Testis (tissue), 3 donors: ENCODE measurements around the gene MAST4. TPM values are rescaled to one million over a fixed set of nuclear protein-coding genes. Genes with fewer than 3 reads are reported as not detected.

Experiments
- DNase-seq: peaks from one replicate; pipeline ENCODE4 v3.0.0-alpha.2; 2019
- H3K27ac ChIP-seq, 2 donors: fragments of 200-600 bp; sonication (generic); one replicate each; pipeline ENCODE4 v1.5.1; 2019
- H3K27me3 ChIP-seq: fragments of 200-600 bp; sonication (generic); one replicate; pipeline ENCODE4 v1.5.1; 2019
- H3K36me3 ChIP-seq: fragments of 200-600 bp; sonication (generic); one replicate; pipeline ENCODE4 v1.5.1; 2017; ENCODE audit warnings: low read depth; ENCODE audit errors: missing control alignments
- H3K4me1 ChIP-seq: fragments of 200-600 bp; sonication (generic); one replicate; pipeline ENCODE4 v1.5.1; 2019
- H3K4me3 ChIP-seq, 2 donors: fragments of 200-600 bp; sonication (generic); one replicate each; pipeline ENCODE4 v1.5.1; 2017 to 2019
- H3K9me3 ChIP-seq: fragments of 200-600 bp; sonication (generic); one replicate; pipeline ENCODE4 v1.5.1; 2017
- POLR2A ChIP-seq: fragments of 450-650 bp; IDR thresholded peaks from one replicate; pipeline ENCODE4 v1.6.1; 2017; ENCODE audit warnings: antibody characterized with exemption, mild to moderate bottlenecking, moderate library complexity
- WGBS, 2 donors: methylation state at CpG; one replicate each; pipeline ENCODE4 v1.1.5; 2018; 5-methylcytosine and 5-hydroxymethylcytosine counted together
- intact Hi-C: fragments of 100-400 bp; cut with DNase I; formaldehyde crosslinking; loops from one replicate; pipeline ENCODE4 v1.15.1; 2023; ENCODE audit warnings: low total_unique reads
- polyA plus RNA-seq: library from polyadenylated mRNA; stranded (reverse); fragments of 350-450 nt; fragmentation: Illumina TruSeq; extraction: RNeasy Lipid Tissue Mini Kit (QIAGEN cat#74804); gene quantifications from one replicate; pipeline ENCODE4 v1.2.3, GENCODE V29; 2014; ENCODE audit warnings: low read depth, low replicate concordance; ENCODE audit not compliant: insufficient read depth
- total RNA-seq, 2 donors: library from RNA; depleted of rRNA; stranded (reverse); fragments of >200 nt; gene quantifications; one replicate each; pipeline ENCODE4 v1.2.3, GENCODE V29; 2016
- TF ChIP-seq, protein P1 (sequence below), 3 experiments: fragments of 450-650 bp in 2 of 3; fragments of 200-600 bp in 1 of 3; sonication (generic) in 1 of 3; IDR thresholded peaks; one replicate each; pipeline ENCODE4 v1.5.1; 2016 to 2019; ENCODE audit warnings: antibody characterized with exemption in 3 of 3, mild to moderate bottlenecking in 2 of 3, moderate library complexity in 1 of 3

The MAST4 gene
- total and polyA plus RNA-seq, 3 donors from 2014 or later: 27.2 to 56.4 (median 51.4) TPM

DNA sequence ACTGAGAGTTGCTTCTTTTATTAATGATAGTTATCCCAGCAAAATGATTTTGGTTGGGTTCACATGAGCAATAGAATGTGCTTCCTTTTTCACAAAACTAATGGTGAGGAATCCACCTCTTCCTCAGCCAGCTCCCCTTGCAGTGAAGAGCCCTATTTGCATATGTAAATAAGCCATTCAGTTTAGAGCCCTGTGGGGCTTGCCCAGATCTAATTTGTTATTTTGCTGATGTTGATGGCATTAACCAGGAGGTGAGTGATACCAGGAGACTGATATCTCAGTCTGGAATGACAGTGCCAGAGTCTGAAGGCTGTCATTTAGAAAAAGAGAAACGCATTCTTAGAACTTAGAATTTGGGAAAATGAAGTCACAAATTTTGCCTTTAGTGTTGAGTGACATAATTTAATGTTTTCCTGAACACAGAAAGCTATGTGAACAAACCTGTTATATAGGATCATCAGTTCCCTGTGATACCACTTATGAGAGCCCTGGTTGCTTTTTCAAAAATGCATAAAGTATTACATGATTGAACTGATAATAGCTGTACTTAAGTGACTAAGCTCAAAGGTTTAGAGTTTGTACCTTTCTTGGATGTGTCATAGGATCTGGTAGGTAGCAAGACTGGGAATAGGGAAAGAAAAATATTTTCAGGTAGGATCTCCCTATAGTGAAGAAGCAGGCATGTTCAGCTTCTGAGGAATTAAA, 271.6 kb downstream of the MAST4 start:
- H3K27me3 ChIP-seq: no peaks in the 10 kb centered on the region
- no peak for DNase-seq
- H3K4me3 ChIP-seq: no peak overlapping the region
- intact Hi-C loops: no loop called here
- TF ChIP-seq, protein P1, sequence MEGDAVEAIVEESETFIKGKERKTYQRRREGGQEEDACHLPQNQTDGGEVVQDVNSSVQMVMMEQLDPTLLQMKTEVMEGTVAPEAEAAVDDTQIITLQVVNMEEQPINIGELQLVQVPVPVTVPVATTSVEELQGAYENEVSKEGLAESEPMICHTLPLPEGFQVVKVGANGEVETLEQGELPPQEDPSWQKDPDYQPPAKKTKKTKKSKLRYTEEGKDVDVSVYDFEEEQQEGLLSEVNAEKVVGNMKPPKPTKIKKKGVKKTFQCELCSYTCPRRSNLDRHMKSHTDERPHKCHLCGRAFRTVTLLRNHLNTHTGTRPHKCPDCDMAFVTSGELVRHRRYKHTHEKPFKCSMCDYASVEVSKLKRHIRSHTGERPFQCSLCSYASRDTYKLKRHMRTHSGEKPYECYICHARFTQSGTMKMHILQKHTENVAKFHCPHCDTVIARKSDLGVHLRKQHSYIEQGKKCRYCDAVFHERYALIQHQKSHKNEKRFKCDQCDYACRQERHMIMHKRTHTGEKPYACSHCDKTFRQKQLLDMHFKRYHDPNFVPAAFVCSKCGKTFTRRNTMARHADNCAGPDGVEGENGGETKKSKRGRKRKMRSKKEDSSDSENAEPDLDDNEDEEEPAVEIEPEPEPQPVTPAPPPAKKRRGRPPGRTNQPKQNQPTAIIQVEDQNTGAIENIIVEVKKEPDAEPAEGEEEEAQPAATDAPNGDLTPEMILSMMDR (IDR thresholded peaks at IDR 0.05): no peak
- TF ChIP-seq POLR2A: no peak
- no peaks in the 10 kb centered on the region for H3K9me3 ChIP-seq
- H3K36me3 ChIP-seq: no peaks in the 10 kb centered on the region
- no peak overlapping the region for H3K27ac ChIP-seq
- WGBS, 2 donors: 86 to 90% methylated on average over 1 of the region's 1 CpG
- H3K4me1 ChIP-seq: no peaks in the 10 kb centered on the region

DNA sequence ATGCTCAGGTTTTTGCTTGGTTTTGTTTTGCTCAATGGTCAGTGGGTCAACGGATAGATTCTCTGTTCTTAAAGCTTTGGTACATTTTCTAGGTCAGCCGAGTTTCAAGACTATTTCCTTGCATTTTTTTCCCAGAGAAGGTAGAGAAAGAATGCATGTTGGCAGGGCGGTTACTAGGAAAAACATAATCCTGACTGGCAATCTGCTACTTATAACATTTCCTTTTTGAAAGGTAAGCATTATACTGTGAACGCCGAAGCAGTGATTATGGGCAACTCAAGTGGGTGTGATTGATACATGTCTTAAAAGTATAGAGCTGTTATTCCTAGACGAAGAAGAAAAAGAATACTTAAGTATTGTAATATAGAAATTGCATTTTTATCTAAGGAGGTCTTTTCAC, 273.2 kb downstream of the MAST4 start:
- no peak for DNase-seq
- Histone ChIP-seq H3K4me3 (no peak overlapping the region), H3K27me3 (no peaks in the 10 kb centered on the region), H3K36me3 (no peaks in the 10 kb centered on the region), H3K27ac (no peak overlapping the region), H3K9me3 (no peaks in the 10 kb centered on the region), H3K4me1 (no peaks in the 10 kb centered on the region)
- TF ChIP-seq, protein P1 (IDR thresholded peaks at IDR 0.05): no peak
- no peak for TF ChIP-seq POLR2A
- intact Hi-C loops: no loop called here
- WGBS, 2 donors: 93% methylated on average over 6 of the region's 6 CpGs

DNA sequence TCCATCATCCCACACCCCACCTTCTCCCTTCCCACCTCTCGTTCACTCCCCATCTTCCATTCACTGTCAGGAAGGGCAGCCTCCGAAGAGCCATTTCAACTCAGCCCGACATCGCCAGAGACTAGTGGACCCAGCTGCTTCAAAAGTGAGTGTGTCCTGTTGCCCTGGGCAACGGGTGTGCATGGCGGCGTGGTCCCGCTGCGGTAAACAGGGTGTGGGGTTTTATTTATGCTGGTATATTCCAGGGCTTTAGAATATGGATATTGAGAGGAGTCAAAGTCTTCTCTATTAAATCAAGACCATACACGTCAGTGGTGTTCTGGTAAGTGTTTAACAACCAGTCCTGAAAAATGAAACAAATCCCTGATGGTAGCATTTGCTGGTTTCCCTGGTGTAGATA, 274.5 kb downstream of the MAST4 start:
- Histone ChIP-seq H3K9me3 (no peaks in the 10 kb centered on the region), H3K27ac (no peak overlapping the region), H3K4me3 (no peak overlapping the region), H3K36me3 (no peaks in the 10 kb centered on the region), H3K27me3 (no peaks in the 10 kb centered on the region), H3K4me1 (no peaks in the 10 kb centered on the region)
- intact Hi-C loops: no loop called here
- WGBS, 2 donors: 97% methylated on average over 10 of the region's 10 CpGs
- DNase-seq: no peak
- TF ChIP-seq POLR2A: no peak
- TF ChIP-seq, protein P1 (IDR thresholded peaks at IDR 0.05): no peak

DNA sequence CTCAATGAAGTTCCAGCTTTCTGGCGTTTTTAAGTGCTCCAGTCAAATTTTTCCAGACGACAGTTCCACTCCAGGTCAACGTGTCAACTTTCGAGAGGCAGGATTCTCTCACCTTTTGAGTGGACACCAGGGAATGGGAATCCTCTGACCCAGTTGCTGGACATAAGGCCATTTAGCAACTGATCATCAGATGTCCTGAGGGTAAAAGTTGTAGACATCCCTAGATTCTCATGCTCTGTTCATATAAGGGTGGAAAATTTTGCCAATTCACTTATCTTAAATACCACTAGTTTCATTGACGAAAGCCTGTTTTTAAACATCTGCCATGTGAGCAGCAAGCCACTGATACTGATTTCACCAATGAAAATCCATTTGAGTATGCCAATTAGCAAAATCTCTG, 275.5 kb downstream of the MAST4 start:
- Histone ChIP-seq H3K27me3 (no peaks in the 10 kb centered on the region), H3K27ac (no peak overlapping the region), H3K9me3 (no peaks in the 10 kb centered on the region), H3K4me3 (no peak overlapping the region), H3K4me1 (no peaks in the 10 kb centered on the region), H3K36me3 (no peaks in the 10 kb centered on the region)
- TF ChIP-seq, protein P1 (IDR thresholded peaks at IDR 0.05): no peak
- no peak for DNase-seq
- 95% methylated on average over 5 of the region's 5 CpGs for WGBS, 2 donors
- intact Hi-C loops: no loop called here

DNA sequence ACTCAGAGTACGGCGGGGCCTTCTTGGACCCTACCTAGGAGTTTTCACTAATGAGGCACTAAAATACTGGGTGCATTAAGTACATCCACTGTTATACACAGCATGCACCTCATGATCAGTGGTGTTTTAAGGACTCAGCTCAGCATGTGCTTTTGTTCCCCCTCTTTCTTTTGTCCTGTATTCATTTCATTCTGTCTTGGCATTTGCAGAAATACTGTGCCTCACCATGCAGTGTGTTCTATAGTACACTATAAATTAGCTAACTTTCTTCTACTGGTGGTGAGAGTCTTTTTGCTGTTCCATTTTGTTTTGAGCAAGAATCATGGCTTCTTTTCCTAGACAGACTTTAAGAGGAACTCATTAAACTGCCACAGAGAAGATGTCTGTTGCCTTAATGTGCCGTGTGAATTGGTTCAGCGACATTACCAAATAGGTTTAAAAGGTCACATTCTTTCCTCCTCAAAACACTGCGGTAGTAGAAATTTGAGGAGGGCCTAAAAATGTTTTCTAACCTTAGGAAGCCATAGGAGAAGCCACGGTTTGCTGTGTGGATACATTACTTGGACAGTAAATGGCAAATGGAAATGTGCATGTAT, 276.6 kb downstream of the MAST4 start:
- 86 to 96% methylated on average over 6 of the region's 6 CpGs for WGBS, 2 donors
- DNase-seq: no peak
- intact Hi-C loops: no loop called here
- no peaks in the 10 kb centered on the region for H3K4me1 ChIP-seq
- no peaks in the 10 kb centered on the region for H3K27me3 ChIP-seq
- H3K4me3 ChIP-seq: no peak overlapping the region
- no peaks in the 10 kb centered on the region for H3K36me3 ChIP-seq
- no peak overlapping the region for H3K27ac ChIP-seq
- no peaks in the 10 kb centered on the region for H3K9me3 ChIP-seq
- TF ChIP-seq, protein P1 (IDR thresholded peaks at IDR 0.05): no peak
- no peak for TF ChIP-seq POLR2A
